Stimulated activated CD4-positive, alpha-beta T cell treated with anti-CD3 and anti-CD28 coated beads, TNF-alpha, amount 100 ng/mL, for 24 hours (primary cell): ENCODE data around the gene RIPPLY1.
A peak's percentile ranks its signal among the peaks of the same experiment; 100 is the strongest.
"Not testable (repeated sequence)": the region's sequence is repeated elsewhere in the genome, so short reads cannot be mapped to it uniquely, and the experiment has no call there.

Experiments used
- DNase-seq, 3 experiments: peaks; one replicate each; pipeline ENCODE4 v3.0.0-alpha.2; 2020; ENCODE audit warnings: low read depth in 3 of 3

RIPPLY1 gene

GRCh38 chrX:106912864-106913263, 9.7 kb upstream of the RIPPLY1 start:
- DNase-seq, result no peak

- DNase-seq, result no peak
Measured at GRCh38 chrX:106906361-106906760, 3.2 kb upstream of the RIPPLY1 start.

DNA sequence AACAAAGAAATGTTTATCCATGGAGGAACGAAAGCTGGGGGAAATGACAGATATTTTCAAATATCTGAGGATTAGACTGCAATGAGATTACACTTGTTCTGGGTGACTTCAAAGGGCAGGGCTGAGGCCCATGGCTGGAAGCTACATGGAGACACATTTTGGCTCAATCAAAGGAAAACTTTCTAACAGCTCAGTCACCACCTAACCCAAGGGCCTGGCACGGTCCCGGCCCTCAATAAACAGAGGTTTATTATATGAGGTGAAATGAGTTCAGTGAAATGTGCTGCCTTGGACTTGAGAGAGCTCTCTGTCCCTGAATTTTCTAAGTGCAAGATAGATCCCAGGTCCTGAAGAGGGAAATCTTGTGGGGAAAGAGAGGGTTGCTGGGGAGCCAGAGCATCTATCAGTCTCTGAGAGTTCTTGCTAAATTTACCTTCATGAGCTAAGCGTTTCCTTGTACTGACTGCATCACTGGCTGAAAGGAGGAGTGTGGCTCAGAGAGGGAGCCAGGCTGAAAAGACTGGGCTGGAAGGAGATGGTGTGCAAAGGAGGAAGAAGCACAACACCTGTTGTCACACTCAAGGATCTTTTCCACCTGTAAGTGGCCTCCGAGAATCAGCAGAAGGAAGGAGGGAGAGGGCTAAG, 2.0 kb upstream of the RIPPLY1 start:
- DNase-seq, result no peak

GRCh38 chrX:106903856-106904528, 851 bp upstream of the RIPPLY1 start:
- no peak for DNase-seq

- DNase-seq, result no peak
Measured at GRCh38 chrX:106902684-106903083, 457 bp downstream of the RIPPLY1 start.

- no peak for DNase-seq
Measured at GRCh38 chrX:106901781-106902219, 1.3 kb downstream of the RIPPLY1 start.

GRCh38 chrX:106901341-106901740, 1.8 kb downstream of the RIPPLY1 start:
- DNase-seq, result no peak

- DNase-seq, result no peak
Measured at GRCh38 chrX:106899841-106900240, 3.3 kb downstream of the RIPPLY1 start.

DNA sequence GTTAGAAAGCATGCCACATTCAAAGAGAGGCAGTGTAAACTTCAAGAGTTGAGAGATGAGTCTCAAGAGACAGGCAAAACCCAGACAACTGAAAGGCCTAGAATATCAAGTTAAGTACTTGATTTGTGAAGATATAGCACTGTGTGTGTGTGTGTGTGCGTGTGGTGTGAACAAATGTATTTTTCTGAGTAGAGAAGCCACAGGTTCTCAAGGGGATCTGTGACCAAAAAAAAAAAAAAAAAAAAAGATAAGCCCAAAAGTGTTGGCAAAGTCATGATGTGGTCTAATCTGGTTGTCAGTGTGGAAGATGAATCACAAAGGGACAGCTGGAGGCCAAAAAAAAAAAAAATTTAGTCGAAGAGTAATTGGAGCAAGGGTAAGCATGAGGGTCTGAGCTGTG, 3.9 kb downstream of the RIPPLY1 start:
- no peak for DNase-seq

- no peak for DNase-seq
Measured at GRCh38 chrX:106898462-106898861, 4.7 kb downstream of the RIPPLY1 start.

DNA sequence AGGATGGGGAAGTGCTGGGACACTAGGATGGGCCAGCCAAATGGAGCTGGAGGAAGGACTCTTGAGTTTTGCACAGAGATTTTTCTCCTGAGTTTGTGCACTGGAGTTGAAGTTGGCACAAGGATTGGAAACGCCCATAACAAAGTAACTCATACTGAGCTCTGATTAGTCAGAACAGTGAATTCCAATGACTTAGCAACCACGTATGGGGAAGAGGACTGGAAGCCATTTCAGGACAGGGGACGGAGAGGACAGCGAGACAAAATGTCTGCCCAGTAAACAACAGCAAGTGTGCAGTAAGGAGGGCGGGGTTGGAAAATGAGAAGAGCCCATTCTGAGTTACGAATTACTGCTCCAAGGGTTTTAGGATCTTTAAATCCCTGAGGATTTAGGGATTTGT, 5.9 kb downstream of the RIPPLY1 start:
- DNase-seq, result no peak

GRCh38 chrX:106894978-106895452, 8.1 kb downstream of the RIPPLY1 start:
- no peak for DNase-seq

GRCh38 chrX:106894392-106894909, 8.7 kb downstream of the RIPPLY1 start:
- DNase-seq, result peak in 2 of 3 experiments; percentile 2 to 24

- DNase-seq, result no peak
Measured at GRCh38 chrX:106891762-106892460, 11.2 kb downstream of the RIPPLY1 start.

DNA sequence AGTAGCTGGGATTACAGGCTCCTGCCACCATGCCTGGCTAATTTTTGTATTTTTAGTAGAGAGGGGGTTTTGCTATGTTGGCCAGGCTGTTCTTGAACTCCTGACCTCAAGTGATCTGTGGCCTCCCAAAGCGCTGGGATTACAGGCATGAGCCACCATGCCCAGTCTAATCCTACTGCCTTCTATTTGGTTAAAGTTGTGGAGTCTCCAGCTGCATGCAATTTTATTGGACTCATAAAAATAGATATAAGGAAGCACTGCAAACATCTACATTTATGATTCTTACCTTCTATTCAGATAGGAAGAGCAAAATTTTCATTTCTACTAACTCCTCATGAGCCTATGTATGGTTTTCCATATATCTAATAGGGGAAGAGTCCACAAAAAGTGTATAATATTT, 13.7 kb downstream of the RIPPLY1 start:
- no peak for DNase-seq

DNA sequence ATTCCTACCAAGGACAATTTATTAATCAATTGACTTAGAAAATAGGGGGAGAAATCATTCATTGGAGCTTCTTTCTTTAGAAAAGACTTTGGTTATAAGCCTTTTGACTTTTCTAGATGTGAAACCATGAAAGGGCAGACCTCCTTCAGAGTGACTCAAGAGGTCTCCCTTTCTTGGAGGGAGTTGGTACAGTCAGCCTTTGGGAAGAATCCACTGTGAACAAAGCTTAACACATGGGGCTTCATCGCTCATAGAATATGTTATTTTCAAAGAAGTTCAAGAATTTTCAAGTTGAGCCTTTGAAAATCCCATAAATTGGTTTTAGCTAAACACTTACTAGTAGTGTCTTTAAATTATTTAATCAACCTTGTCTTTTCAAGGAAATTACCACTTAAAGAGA, 28.0 kb downstream of the RIPPLY1 start:
- DNase-seq, result no peak

- no peak for DNase-seq
Measured at GRCh38 chrX:106874075-106874474, 29.1 kb downstream of the RIPPLY1 start.

- not testable (repeated sequence) for DNase-seq
Measured at GRCh38 chrX:106872796-106873195, 30.3 kb downstream of the RIPPLY1 start.

DNA sequence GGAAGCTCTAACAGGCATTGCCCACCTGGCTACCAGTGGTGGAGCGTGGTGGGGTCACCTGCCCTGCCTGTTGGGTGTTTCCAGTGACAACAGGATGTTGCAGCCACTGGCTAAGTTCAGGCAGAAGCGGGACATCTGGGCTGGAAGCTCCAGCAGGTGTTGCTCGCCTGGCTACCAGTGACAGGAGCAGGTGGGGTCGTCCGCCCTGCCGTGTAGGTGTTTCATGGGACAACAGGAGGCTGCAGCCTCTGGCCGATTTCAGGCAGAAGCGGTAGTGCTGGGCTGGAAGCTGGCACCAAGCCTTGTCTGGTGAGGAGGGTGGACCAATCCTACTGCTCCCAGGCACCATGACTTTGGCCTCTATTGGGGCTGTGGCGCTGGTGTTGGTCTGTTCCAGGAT, 39.4 kb downstream of the RIPPLY1 start:
- DNase-seq, result no peak

DNA sequence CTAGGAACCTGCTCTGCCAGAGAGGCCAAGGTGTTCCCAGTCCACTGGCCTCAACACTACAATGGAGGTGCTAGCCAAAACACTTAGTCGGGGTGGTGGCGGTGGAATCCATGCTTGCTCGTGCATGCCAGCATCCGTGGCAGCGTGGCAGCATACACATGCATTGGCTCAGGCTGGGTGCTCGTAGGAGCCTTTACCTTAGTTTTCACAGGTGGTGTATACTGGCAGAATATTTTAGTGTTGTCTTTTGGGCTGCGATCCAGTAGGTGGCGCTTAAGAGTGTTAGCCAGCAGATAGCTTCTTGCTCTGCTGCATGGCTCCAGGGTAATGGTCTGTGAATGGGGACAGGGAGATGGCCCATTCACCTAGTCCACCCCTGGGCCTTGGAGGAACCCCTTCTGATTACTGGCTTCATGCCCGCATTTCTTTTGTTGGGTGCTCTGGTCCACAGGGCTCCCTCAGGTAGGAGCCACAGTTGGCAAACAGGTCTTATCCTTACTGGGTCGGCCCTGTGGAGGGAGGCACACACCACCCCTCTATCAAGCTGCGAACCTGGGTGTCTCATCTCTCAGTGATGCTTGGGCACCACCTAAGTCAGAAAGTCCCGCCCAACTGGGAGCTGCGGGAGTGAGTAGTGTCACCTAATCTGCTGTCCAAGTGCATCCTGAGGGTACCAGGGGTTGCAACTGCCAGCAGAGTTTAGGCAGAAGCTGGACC, 40.0 kb downstream of the RIPPLY1 start:
- DNase-seq, result peak in 1 of 3 experiments; percentile 2
